ENCODE data around the gene PTPN14. TPM values are rescaled to one million over a fixed set of nuclear protein-coding genes. Genes with fewer than 3 reads are reported as not detected.
A peak's percentile ranks its signal among the peaks of the same experiment; 100 is the strongest.
"Not testable (repeated sequence)": the region's sequence is repeated elsewhere in the genome, so short reads cannot be mapped to it uniquely, and the experiment has no call there.

PTPN14 gene
- total RNA-seq (2014; rRNA removed; shearing (Covaris generic)), result 42.8 and 46.0 TPM in 2 replicates

- peak; percentile 92 for DNase-seq (ENCODE audit: low spot score)
These were observed at the start of gene PTPN14 for GRCh38 chr1:214551436-214552173. Gene PTPN14, minus strand, starts transcription at chr1:214551602. Its CDS starts 86,799 bp downstream, at chr1:214464803.

- no peak for DNase-seq (ENCODE audit: low spot score)
These were observed 41.8 kb upstream of the PTPN14 start for GRCh38 chr1:214593158-214593557.

- not testable (repeated sequence) for DNase-seq (ENCODE audit: low spot score)
These were observed 40.5 kb upstream of the PTPN14 start for GRCh38 chr1:214591918-214592317.

GRCh38 chr1:214590696-214591095 is 39.3 kb upstream of the PTPN14 start:
- DNase-seq (ENCODE audit: low spot score), result no peak

GRCh38 chr1:214588963-214589597 is 37.7 kb upstream of the PTPN14 start:
- DNase-seq (ENCODE audit: low spot score), result peak; percentile 26

- no peak for DNase-seq (ENCODE audit: low spot score)
These were observed 35.8 kb upstream of the PTPN14 start for GRCh38 chr1:214587165-214587564.

GRCh38 chr1:214586621-214587020 is 35.2 kb upstream of the PTPN14 start:
- DNase-seq (ENCODE audit: low spot score), result no peak

GRCh38 chr1:214584805-214585766 is 33.7 kb upstream of the PTPN14 start:
- peak; percentile 85 for DNase-seq (ENCODE audit: low spot score)

GRCh38 chr1:214583824-214584554 is 32.6 kb upstream of the PTPN14 start:
- no peak for DNase-seq (ENCODE audit: low spot score)

- DNase-seq (ENCODE audit: low spot score), result no peak
These were observed 31.7 kb upstream of the PTPN14 start for GRCh38 chr1:214583113-214583512.

- no peak for DNase-seq (ENCODE audit: low spot score)
These were observed 31.0 kb upstream of the PTPN14 start for GRCh38 chr1:214582289-214582891.

- peak; percentile 99 for DNase-seq (ENCODE audit: low spot score)
These were observed 30.4 kb upstream of the PTPN14 start for GRCh38 chr1:214581785-214582184.

GRCh38 chr1:214579183-214579582 is 27.8 kb upstream of the PTPN14 start:
- no peak for DNase-seq (ENCODE audit: low spot score)

- not testable (repeated sequence) for DNase-seq (ENCODE audit: low spot score)
These were observed 24.7 kb upstream of the PTPN14 start for GRCh38 chr1:214576120-214576519.

- no peak for DNase-seq (ENCODE audit: low spot score)
These were observed 23.4 kb upstream of the PTPN14 start for GRCh38 chr1:214574598-214575411.

GRCh38 chr1:214573386-214574318 is 22.2 kb upstream of the PTPN14 start:
- peak; percentile 48 for DNase-seq (ENCODE audit: low spot score)

GRCh38 chr1:214571281-214571680 is 19.9 kb upstream of the PTPN14 start:
- DNase-seq (ENCODE audit: low spot score), result no peak

- peak; percentile 82 for DNase-seq (ENCODE audit: low spot score)
These were observed 19.0 kb upstream of the PTPN14 start for GRCh38 chr1:214570442-214570841.

All from A172 (cell line).